Naive thymus-derived CD4-positive, alpha-beta T cell (primary cell): ENCODE results near the gene DCAKD. TPM values are rescaled to one million over a fixed set of nuclear protein-coding genes. Genes with fewer than 3 reads are reported as not detected.

ENCODE experiments used
- ATAC-seq: fragments of 150-1000 bp; cut with Tn5 transposase; 2 replicates; pipeline ENCODE4 v1.10.0; 2021; ENCODE audit warnings: mild to moderate bottlenecking, moderate library complexity
- CTCF ChIA-PET: fragments of 350-600 bp; sonication (Branson Sonifier 250); formaldehyde crosslinking; loops from one replicate; lab custom pipeline; 2021; ENCODE audit warnings: antibody characterized with exemption; lab: Charles Lee
- POLR2A ChIA-PET: fragments of 350-600 bp; sonication (Branson Sonifier 250); formaldehyde crosslinking; loops from one replicate; lab custom pipeline; 2021; ENCODE audit warnings: antibody characterized with exemption, inconsistent platforms; lab: Charles Lee
- DNase-seq, 9 donors: peaks; one replicate each; pipeline versions ENCODE4 v3.0.0 to v3.0.0-alpha.2; 2020 to 2022; ENCODE audit warnings: mixed read lengths in 1 of 9
- H3K27ac ChIP-seq: one replicate; pipeline ENCODE4 v1.7.0; 2013; ENCODE audit warnings: mild to moderate bottlenecking, low read depth, low read length, moderate library complexity
- H3K27me3 ChIP-seq, 2 donors: one replicate each; pipeline ENCODE4 v1.7.0; 2013; ENCODE audit warnings: low read length in 2 of 2, mild to moderate bottlenecking in 2 of 2, moderate library complexity in 2 of 2; ENCODE audit not compliant: control insufficient read depth in 2 of 2, insufficient read depth in 2 of 2
- H3K36me3 ChIP-seq, 3 experiments: 1 replicate in 2 of 3; 2 replicates in 1 of 3; pipeline ENCODE4 v1.7.0; 2013; ENCODE audit warnings: low read length in 3 of 3, mild to moderate bottlenecking in 3 of 3, moderate library complexity in 1 of 3; ENCODE audit not compliant: insufficient read depth in 3 of 3, control insufficient read depth in 2 of 3
- H3K4me1 ChIP-seq, 2 donors: one replicate each; pipeline ENCODE4 v1.7.0; 2013; ENCODE audit warnings: low read length in 2 of 2, mild to moderate bottlenecking in 2 of 2, moderate library complexity in 1 of 2; ENCODE audit not compliant: control insufficient read depth in 2 of 2, insufficient read depth in 2 of 2
- H3K4me3 ChIP-seq: 2 replicates; pipeline ENCODE4 v1.7.0; 2013; ENCODE audit warnings: mild to moderate bottlenecking, low read length
- H3K9me3 ChIP-seq, 3 experiments: 1 replicate in 2 of 3; 2 replicates in 1 of 3; pipeline ENCODE4 v1.7.0; 2013; ENCODE audit warnings: low read length in 3 of 3; ENCODE audit not compliant: control insufficient read depth in 2 of 3
- H3K27ac Mint-ChIP-seq, 9 donors: one replicate each; pipeline ENCODE4 v1.8.0; 2020 to 2022; ENCODE audit warnings: mixed read lengths in 9 of 9, mild to moderate bottlenecking in 8 of 9, moderate library complexity in 5 of 9, inconsistent platforms in 2 of 9
- H3K27me3 Mint-ChIP-seq, 5 donors: one replicate each; pipeline ENCODE4 v1.8.0; 2021 to 2022; ENCODE audit warnings: mixed read lengths in 5 of 5, mild to moderate bottlenecking in 1 of 5
- H3K36me3 Mint-ChIP-seq, 5 donors: one replicate each; pipeline ENCODE4 v1.8.0; 2020 to 2022; ENCODE audit warnings: mixed read lengths in 5 of 5, mild to moderate bottlenecking in 3 of 5, inconsistent platforms in 1 of 5
- H3K4me1 Mint-ChIP-seq, 7 donors: one replicate each; pipeline ENCODE4 v1.8.0; 2020 to 2022; ENCODE audit warnings: mixed read lengths in 7 of 7, mild to moderate bottlenecking in 3 of 7, inconsistent platforms in 1 of 7
- H3K4me3 Mint-ChIP-seq, 10 donors: one replicate each; pipeline ENCODE4 v1.8.0; 2020 to 2022; ENCODE audit warnings: mild to moderate bottlenecking in 10 of 10, mixed read lengths in 10 of 10, moderate library complexity in 6 of 10, inconsistent platforms in 2 of 10
- H3K9me3 Mint-ChIP-seq, 11 donors: one replicate each; pipeline ENCODE4 v1.8.0; 2020 to 2022; ENCODE audit warnings: mixed read lengths in 11 of 11, mild to moderate bottlenecking in 4 of 11, inconsistent platforms in 1 of 11, moderate library complexity in 1 of 11
- intact Hi-C, 2 donors: fragments of 100-400 bp; cut with micrococcal nuclease; formaldehyde crosslinking; loops; one replicate each; pipeline ENCODE4 v1.15.1; 2023
- polyA plus RNA-seq, 2 donors: library from polyadenylated mRNA; unstranded; fragments of 300-500 nt; fragmentation: Illumina TruSeq; gene quantifications; one replicate each; pipeline ENCODE4 v1.2.3, GENCODE V29; 2021
- total RNA-seq, 6 experiments: library from RNA in 5 of 6; stranded (reverse) in 5 of 6; gene quantifications; 1 replicate in 5 of 6; 2 replicates in 1 of 6; pipeline ENCODE4 v1.2.3 and lab custom pipeline; 2021 to 2026

The DCAKD gene
- total and polyA plus RNA-seq, 7 experiments from 2014 or later = 14.2 to 36.8 (median 27.6) TPM

DNA sequence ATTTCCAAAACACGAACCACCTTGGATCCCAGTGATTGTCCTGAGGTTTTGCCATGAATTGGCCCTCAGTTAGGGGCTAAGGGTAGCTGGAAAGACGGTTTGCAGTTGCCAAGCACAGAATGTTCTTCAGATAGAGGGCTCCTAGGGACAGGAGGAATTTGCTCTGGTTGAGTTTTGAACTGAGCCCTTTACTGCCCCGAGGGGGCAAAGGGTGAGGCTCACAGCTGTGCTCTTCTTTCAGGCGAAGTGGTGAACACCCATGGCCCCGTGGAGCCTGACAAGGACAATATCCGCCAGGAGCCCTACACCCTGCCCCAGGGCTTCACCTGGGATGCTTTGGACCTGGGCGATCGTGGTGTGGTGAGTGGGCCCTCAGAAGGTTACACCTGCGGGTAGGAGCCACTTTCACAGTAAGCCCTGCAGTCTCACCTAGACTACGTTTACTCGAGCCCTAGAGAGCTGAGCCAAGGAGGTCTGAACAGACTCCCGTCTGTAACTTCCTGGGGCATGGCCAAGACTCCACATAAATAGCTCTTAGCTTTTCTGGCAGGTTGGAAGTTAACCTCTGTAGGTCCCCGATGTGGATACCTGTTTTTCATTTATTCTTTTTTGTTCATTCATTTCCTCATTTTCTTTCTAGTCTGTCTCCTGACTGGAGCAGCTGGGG is 42.1 kb upstream of the DCAKD start:
- ChIA-PET CTCF (no interaction called here), POLR2A (no interaction called here)
- H3K27me3 Mint-ChIP-seq = no peaks in the 10 kb centered on the region
- intact Hi-C loops = no loop called here
- Histone ChIP-seq H3K27me3 (no peaks in the 10 kb centered on the region), H3K36me3 (peaks cover 22 to 85% (median 30%) of the 10 kb centered on the region in 3 experiments), H3K4me3 (no peak overlapping the region), H3K9me3 (no peaks in the 10 kb centered on the region), H3K4me1 (no peaks in the 10 kb centered on the region), H3K27ac (no peak overlapping the region)
- no peak for DNase-seq
- peaks cover 12 to 53% (median 29%) of the 10 kb centered on the region in 5 donors for H3K36me3 Mint-ChIP-seq
- ATAC-seq = no peak
- no peaks in the 10 kb centered on the region for H3K9me3 Mint-ChIP-seq
- H3K4me3 Mint-ChIP-seq = no peak overlapping the region
- peaks cover 0 to 6% (median 0%) of the 10 kb centered on the region in 7 donors for H3K4me1 Mint-ChIP-seq
- H3K27ac Mint-ChIP-seq = no peak overlapping the region

GRCh38 chr17:45092911-45093430 is 41.5 kb upstream of the DCAKD start:
- CTCF ChIA-PET = no interaction called here
- peaks cover 0 to 10% (median 0%) of the 10 kb centered on the region in 7 donors for H3K4me1 Mint-ChIP-seq
- intact Hi-C loops = no loop called here

DNA sequence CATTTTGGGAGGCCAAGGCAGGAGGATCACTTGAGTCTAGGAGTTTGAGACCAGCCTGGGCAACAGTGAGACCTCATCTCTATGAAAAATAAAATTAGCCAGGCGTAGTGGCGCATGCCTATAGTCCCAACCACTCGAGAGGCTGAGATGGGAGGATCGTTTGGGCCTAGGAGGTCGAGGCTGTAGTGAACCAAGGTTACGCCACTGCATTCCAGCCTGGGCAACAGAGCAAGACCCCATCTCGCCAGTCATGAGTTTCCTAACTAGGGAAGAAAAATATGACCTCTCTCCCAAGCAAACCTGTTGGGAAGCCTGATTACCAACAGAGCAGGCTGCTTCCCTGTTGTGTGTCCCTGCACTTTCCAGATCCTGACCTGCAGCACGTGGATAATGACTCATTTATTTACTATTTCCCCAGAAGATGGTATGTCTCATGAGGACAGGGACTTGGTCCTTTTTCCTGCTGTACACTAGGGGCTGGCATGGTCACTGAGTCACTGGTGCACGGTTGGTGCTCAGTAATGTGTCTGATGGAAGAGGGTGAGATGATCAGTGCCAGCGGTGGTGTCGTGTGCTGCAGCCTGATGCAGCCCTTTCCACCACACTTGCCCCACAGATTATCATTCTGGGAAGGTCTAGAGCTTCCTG is 40.5 kb upstream of the DCAKD start:
- CTCF ChIA-PET = no interaction called here
- Histone ChIP-seq H3K9me3 (no peaks in the 10 kb centered on the region), H3K36me3 (peaks cover 25 to 85% (median 33%) of the 10 kb centered on the region in 3 experiments), H3K27ac (no peak overlapping the region), H3K4me3 (no peak overlapping the region), H3K27me3 (no peaks in the 10 kb centered on the region), H3K4me1 (no peaks in the 10 kb centered on the region)
- H3K4me3 Mint-ChIP-seq = no peak overlapping the region
- POLR2A ChIA-PET = no interaction called here
- ATAC-seq (no peak), DNase-seq (no peak)
- intact Hi-C loops = no loop called here
- no peaks in the 10 kb centered on the region for H3K9me3 Mint-ChIP-seq
- no peaks in the 10 kb centered on the region for H3K27me3 Mint-ChIP-seq
- H3K27ac Mint-ChIP-seq = peak overlapping the region in 5 of 9 donors; percentile 11 to 65 (median 43)
- H3K4me1 Mint-ChIP-seq = peaks cover 0 to 10% (median 0%) of the 10 kb centered on the region in 7 donors
- H3K36me3 Mint-ChIP-seq = peaks cover 10 to 55% (median 28%) of the 10 kb centered on the region in 5 donors

More at GRCh38 chr17:45092911-45093430, 41.5 kb upstream of the DCAKD start:
- H3K27ac ChIP-seq = no peak overlapping the region
- Mint-ChIP-seq H3K27ac (peak overlapping the region in 2 of 9 donors; percentile 15 to 54), H3K27me3 (no peaks in the 10 kb centered on the region), H3K9me3 (no peaks in the 10 kb centered on the region), H3K36me3 (peaks cover 10 to 51% (median 29%) of the 10 kb centered on the region in 5 donors), H3K4me3 (no peak overlapping the region)
- POLR2A ChIA-PET = no interaction called here
- H3K36me3 ChIP-seq = peaks cover 17 to 85% (median 28%) of the 10 kb centered on the region in 3 experiments
- no peak overlapping the region for H3K4me3 ChIP-seq
- no peaks in the 10 kb centered on the region for H3K4me1 ChIP-seq
- DNase-seq (no peak), ATAC-seq (no peak)
- H3K9me3 ChIP-seq = no peaks in the 10 kb centered on the region
- H3K27me3 ChIP-seq = no peaks in the 10 kb centered on the region

DNA sequence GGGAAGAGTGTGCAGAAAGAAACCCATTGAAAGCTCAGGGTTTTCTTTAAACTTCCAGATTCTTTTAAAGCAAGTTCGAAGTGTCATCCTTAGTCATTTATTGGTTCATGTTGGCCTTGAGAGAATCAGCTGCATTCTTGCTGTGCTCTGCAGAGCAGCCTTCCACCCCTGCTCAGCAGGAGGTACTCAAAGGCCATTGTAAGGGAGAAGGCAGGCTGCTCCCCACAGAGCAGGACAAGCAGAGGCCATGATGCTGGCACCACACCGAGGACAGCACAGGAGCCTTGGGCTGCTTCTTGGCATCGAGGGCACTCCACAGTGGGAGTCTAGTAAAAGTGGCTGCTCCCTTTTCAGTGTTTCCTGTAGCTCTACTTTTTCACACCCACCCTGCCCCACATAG is 39.3 kb upstream of the DCAKD start:
- no peaks in the 10 kb centered on the region for H3K27me3 Mint-ChIP-seq
- H3K36me3 Mint-ChIP-seq = peaks cover 5 to 48% (median 16%) of the 10 kb centered on the region in 5 donors
- ATAC-seq (no peak), DNase-seq (no peak)
- H3K4me3 Mint-ChIP-seq = no peak overlapping the region
- Histone ChIP-seq H3K4me3 (no peak overlapping the region), H3K9me3 (no peaks in the 10 kb centered on the region), H3K27me3 (no peaks in the 10 kb centered on the region), H3K36me3 (peaks cover 17 to 82% (median 30%) of the 10 kb centered on the region in 3 experiments), H3K27ac (no peak overlapping the region), H3K4me1 (no peaks in the 10 kb centered on the region)
- H3K27ac Mint-ChIP-seq = peak overlapping the region in 1 of 9 donors; percentile 53
- CTCF ChIA-PET = no interaction called here
- peaks cover 0 to 6% (median 0%) of the 10 kb centered on the region in 7 donors for H3K4me1 Mint-ChIP-seq
- POLR2A ChIA-PET = interaction anchor here (0.5 kb wide), 1 partner anchor 1636 kb away, joined by 3 read pairs; no protein-coding TSS in a partner anchor
- intact Hi-C loops = no loop called here
- no peaks in the 10 kb centered on the region for H3K9me3 Mint-ChIP-seq

GRCh38 chr17:45088741-45089140 is 37.3 kb upstream of the DCAKD start:
- no peak for ATAC-seq
- H3K4me3 Mint-ChIP-seq = no peak overlapping the region
- H3K4me3 ChIP-seq = no peak overlapping the region
- POLR2A ChIA-PET = no interaction called here
- CTCF ChIA-PET = interaction anchor here (1.0 kb wide), 1 partner anchor 27 kb away, joined by 3 read pairs; the partner anchor contains the start of gene NMT1
- H3K36me3 Mint-ChIP-seq = peaks cover 5 to 42% (median 17%) of the 10 kb centered on the region in 5 donors
- no peaks in the 10 kb centered on the region for H3K9me3 ChIP-seq
- H3K4me1 Mint-ChIP-seq = peaks cover 0 to 6% (median 0%) of the 10 kb centered on the region in 7 donors
- no peak overlapping the region for H3K27ac ChIP-seq
- no peaks in the 10 kb centered on the region for H3K9me3 Mint-ChIP-seq
- H3K36me3 ChIP-seq = peaks cover 18 to 79% (median 27%) of the 10 kb centered on the region in 3 experiments
- intact Hi-C loops = no loop called here
- DNase-seq = no peak
- H3K4me1 ChIP-seq = no peaks in the 10 kb centered on the region
- H3K27me3 Mint-ChIP-seq = no peaks in the 10 kb centered on the region
- no peaks in the 10 kb centered on the region for H3K27me3 ChIP-seq
- H3K27ac Mint-ChIP-seq = peak overlapping the region in 2 of 9 donors; percentile 2 to 48

DNA sequence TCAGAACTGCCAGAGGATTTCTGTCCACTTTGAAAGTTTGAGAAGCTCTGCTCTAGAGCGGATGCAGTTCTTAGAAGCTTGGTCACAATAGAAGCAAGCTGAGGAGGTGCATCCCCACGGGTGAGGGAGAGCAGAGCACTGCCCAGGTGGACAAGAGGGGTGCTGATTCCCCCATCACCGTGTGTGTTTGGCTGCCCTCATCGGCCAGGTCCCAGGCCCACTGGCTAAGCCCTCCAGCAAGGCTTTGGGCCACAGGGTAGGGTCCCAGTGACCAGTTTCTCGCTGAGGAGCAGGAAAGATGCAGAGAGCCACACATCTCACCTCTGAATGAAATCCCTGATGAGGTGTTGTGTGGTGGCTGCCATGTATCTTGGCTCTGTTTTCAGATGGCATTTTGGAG is 36.5 kb upstream of the DCAKD start:
- POLR2A ChIA-PET = no interaction called here
- no peak for ATAC-seq
- Histone ChIP-seq H3K27me3 (no peaks in the 10 kb centered on the region), H3K27ac (no peak overlapping the region), H3K4me1 (no peaks in the 10 kb centered on the region), H3K4me3 (no peak overlapping the region), H3K36me3 (peaks cover 19 to 77% (median 21%) of the 10 kb centered on the region in 3 experiments), H3K9me3 (no peaks in the 10 kb centered on the region)
- CTCF ChIA-PET = interaction anchor here (1.0 kb wide), 1 partner anchor 27 kb away, joined by 3 read pairs; the partner anchor contains the start of gene NMT1
- DNase-seq = no peak
- Mint-ChIP-seq H3K4me1 (peaks cover 0 to 6% (median 0%) of the 10 kb centered on the region in 7 donors), H3K4me3 (no peak overlapping the region), H3K27ac (peak overlapping the region in 2 of 9 donors; percentile 36 to 40), H3K27me3 (no peaks in the 10 kb centered on the region), H3K9me3 (no peaks in the 10 kb centered on the region), H3K36me3 (peaks cover 5 to 40% (median 17%) of the 10 kb centered on the region in 5 donors)
- intact Hi-C loops = no loop called here
